Loucy (cell line): ENCODE measurements around the gene HRH3.

ENCODE experiments used
- H2AFZ ChIP-seq: fragments of 200-600 bp; sonication (generic); 2 replicates; pipeline ENCODE4 v1.6.0; 2016; ENCODE audit warnings: antibody characterized with exemption, mild to moderate bottlenecking, low read length, moderate library complexity
- H3F3A ChIP-seq: fragments of 200-600 bp; 2 replicates; pipeline ENCODE4 v1.6.0; 2016; ENCODE audit warnings: antibody characterized with exemption, low read depth, mild to moderate bottlenecking
- H3K27me3 ChIP-seq: fragments of 200-600 bp; sonication (generic); 2 replicates; pipeline ENCODE4 v1.6.1; 2014; ENCODE audit warnings: low read length, mild to moderate bottlenecking; ENCODE audit not compliant: insufficient read depth, poor library complexity, severe bottlenecking
- H3K36me3 ChIP-seq: fragments of 200-600 bp; sonication (generic); 2 replicates; pipeline ENCODE4 v1.6.1; 2016; ENCODE audit warnings: low read length; ENCODE audit not compliant: insufficient read depth
- H3K4me1 ChIP-seq: fragments of 200-600 bp; sonication (generic); 2 replicates; pipeline ENCODE4 v1.5.1; 2014; ENCODE audit warnings: low read length, mild to moderate bottlenecking; ENCODE audit not compliant: insufficient read depth, poor library complexity, severe bottlenecking
- H3K4me2 ChIP-seq: fragments of 200-600 bp; sonication (generic); 2 replicates; pipeline ENCODE4 v1.6.0; 2014; ENCODE audit warnings: antibody characterized with exemption, low read length, low read depth, mild to moderate bottlenecking; ENCODE audit not compliant: poor library complexity, severe bottlenecking
- H3K4me3 ChIP-seq: fragments of 200-600 bp; sonication (generic); 2 replicates; pipeline ENCODE4 v1.5.1; 2014; ENCODE audit warnings: low read length, mild to moderate bottlenecking, mixed read lengths; ENCODE audit not compliant: poor library complexity, severe bottlenecking
- H3K79me2 ChIP-seq: fragments of 200-600 bp; sonication (generic); 2 replicates; pipeline ENCODE4 v1.6.1; 2014; ENCODE audit warnings: low read length; ENCODE audit not compliant: insufficient read depth
- H3K9ac ChIP-seq: fragments of 200-600 bp; sonication (generic); 2 replicates; pipeline ENCODE4 v1.6.0; 2014; ENCODE audit warnings: mild to moderate bottlenecking, low read depth, low read length, moderate library complexity; ENCODE audit not compliant: poor library complexity, severe bottlenecking
- H3K9me2 ChIP-seq: fragments of 200-600 bp; sonication (generic); replicated peaks from 2 replicates; pipeline ENCODE4 v1.6.1; 2016; ENCODE audit warnings: low read depth, low read length, mixed read lengths
- H3K9me3 ChIP-seq: fragments of 200-600 bp; sonication (generic); 2 replicates; pipeline ENCODE4 v1.6.1; 2014; ENCODE audit warnings: mild to moderate bottlenecking, antibody characterized with exemption, low read length, low read depth; ENCODE audit not compliant: insufficient read depth
- H4K20me1 ChIP-seq: fragments of 200-600 bp; sonication (generic); 2 replicates; pipeline ENCODE4 v1.6.0; 2014; ENCODE audit warnings: antibody characterized with exemption, low read length, mild to moderate bottlenecking; ENCODE audit not compliant: insufficient read depth, poor library complexity, severe bottlenecking
- EZH2phosphoT487 ChIP-seq: fragments of 200-600 bp; IDR thresholded peaks from 2 replicates; pipeline ENCODE4 v1.6.1; 2018; ENCODE audit warnings: antibody characterized with exemption, mild to moderate bottlenecking, moderate library complexity, borderline replicate concordance
- TF ChIP-seq, protein P1 (sequence below): fragments of 200-600 bp; sonication (generic); conservative IDR thresholded peaks from 2 replicates; pipeline ENCODE4 v1.5.1; 2014; ENCODE audit warnings: mild to moderate bottlenecking, antibody characterized with exemption, low read length

Gene HRH3

DNA sequence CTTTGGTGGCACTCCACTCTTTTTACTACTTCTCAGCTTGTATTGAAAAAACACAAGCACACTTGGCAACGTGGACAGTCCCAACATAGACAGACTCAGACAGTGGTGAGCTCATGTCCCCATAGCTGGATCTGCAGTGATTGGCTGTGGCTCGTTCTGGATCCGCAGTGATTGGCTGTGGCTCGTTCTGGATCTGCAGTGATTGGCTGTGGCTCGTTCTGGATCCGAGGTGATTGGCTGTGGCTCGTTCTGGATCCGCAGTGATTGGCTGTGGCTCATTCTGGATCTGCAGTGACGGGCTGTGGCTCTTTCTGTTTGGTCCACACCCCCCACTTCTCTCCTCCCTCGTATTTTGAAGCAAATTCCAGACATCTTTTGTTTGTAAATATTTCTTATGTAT, 46.3 kb upstream of the HRH3 start:
- no peaks in the 10 kb centered on the region for H3F3A ChIP-seq
- no peaks in the 10 kb centered on the region for H3K79me2 ChIP-seq
- H3K9me2 ChIP-seq = no peaks in the 10 kb centered on the region
- H3K27me3 ChIP-seq = no peaks in the 10 kb centered on the region
- H4K20me1 ChIP-seq = no peaks in the 10 kb centered on the region
- no peaks in the 10 kb centered on the region for H3K9me3 ChIP-seq
- no peak overlapping the region for H3K4me2 ChIP-seq
- no peak overlapping the region for H2AFZ ChIP-seq
- no peak overlapping the region for H3K9ac ChIP-seq
- H3K4me1 ChIP-seq = no peaks in the 10 kb centered on the region
- TF ChIP-seq, protein P1, sequence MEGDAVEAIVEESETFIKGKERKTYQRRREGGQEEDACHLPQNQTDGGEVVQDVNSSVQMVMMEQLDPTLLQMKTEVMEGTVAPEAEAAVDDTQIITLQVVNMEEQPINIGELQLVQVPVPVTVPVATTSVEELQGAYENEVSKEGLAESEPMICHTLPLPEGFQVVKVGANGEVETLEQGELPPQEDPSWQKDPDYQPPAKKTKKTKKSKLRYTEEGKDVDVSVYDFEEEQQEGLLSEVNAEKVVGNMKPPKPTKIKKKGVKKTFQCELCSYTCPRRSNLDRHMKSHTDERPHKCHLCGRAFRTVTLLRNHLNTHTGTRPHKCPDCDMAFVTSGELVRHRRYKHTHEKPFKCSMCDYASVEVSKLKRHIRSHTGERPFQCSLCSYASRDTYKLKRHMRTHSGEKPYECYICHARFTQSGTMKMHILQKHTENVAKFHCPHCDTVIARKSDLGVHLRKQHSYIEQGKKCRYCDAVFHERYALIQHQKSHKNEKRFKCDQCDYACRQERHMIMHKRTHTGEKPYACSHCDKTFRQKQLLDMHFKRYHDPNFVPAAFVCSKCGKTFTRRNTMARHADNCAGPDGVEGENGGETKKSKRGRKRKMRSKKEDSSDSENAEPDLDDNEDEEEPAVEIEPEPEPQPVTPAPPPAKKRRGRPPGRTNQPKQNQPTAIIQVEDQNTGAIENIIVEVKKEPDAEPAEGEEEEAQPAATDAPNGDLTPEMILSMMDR = no peak
- TF ChIP-seq EZH2phosphoT487 = no peak
- peaks cover 72% of the 10 kb centered on the region for H3K36me3 ChIP-seq
- H3K4me3 ChIP-seq = no peak overlapping the region

DNA sequence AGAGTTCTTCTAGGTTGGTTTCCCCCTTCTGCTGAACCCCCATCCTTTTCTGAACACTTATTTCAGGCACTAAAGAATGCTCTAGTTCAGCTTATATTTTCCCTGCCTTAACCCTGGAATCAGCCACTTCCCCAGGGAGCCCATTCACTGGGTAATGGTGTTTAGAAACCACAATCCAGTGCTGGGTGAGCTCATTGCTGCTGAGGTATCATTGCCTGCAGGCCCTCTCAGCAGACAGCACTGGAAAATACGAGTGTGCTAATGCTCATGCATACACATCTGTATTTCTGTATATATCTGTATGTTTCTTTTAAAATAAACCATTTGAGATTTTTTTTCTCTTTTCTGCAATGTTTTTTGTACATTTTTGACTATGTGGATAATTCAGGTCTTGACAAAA, 45.3 kb upstream of the HRH3 start:
- no peaks in the 10 kb centered on the region for H3K79me2 ChIP-seq
- peaks cover 81% of the 10 kb centered on the region for H3K36me3 ChIP-seq

DNA sequence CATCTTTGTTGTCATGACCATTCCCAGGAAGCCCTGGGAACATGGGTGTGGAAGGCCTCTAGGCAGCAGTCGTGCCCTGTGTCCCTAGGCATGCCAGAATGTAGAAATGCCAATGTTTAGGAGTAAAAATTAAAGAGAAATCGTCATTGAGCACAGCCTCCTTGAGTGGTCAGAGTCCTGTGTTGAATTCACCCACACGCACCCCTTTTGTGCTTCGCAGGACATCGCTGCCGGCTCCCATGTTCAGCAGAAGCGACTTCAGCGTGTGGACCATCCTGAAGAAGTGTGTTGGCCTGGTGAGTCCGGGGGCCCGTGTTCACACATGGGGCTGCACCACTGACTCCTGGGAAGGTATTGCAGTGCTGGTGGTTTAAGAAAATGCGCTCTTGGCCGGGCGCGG, 43.3 kb upstream of the HRH3 start:
- Histone ChIP-seq H3K4me3 (no peak overlapping the region), H3F3A (no peaks in the 10 kb centered on the region), H3K4me1 (no peaks in the 10 kb centered on the region), H3K9me3 (no peaks in the 10 kb centered on the region), H3K36me3 (peaks cover 83% of the 10 kb centered on the region), H3K9me2 (no peaks in the 10 kb centered on the region), H3K9ac (no peak overlapping the region), H3K27me3 (no peaks in the 10 kb centered on the region), H3K79me2 (peaks cover 12% of the 10 kb centered on the region; the same call in 1 of the 2 replicates), H2AFZ (no peak overlapping the region), H3K4me2 (no peak overlapping the region), H4K20me1 (peaks cover 6% of the 10 kb centered on the region)
- TF ChIP-seq, protein P1 = no peak
- no peak for TF ChIP-seq EZH2phosphoT487

More for the DNA sequence above, 45.3 kb upstream of the HRH3 start:
- Histone ChIP-seq H3F3A (no peaks in the 10 kb centered on the region), H3K9me3 (no peaks in the 10 kb centered on the region), H3K27me3 (no peaks in the 10 kb centered on the region), H3K4me1 (no peaks in the 10 kb centered on the region), H3K9me2 (no peaks in the 10 kb centered on the region), H2AFZ (no peak overlapping the region), H3K4me2 (no peak overlapping the region), H4K20me1 (no peaks in the 10 kb centered on the region), H3K9ac (no peak overlapping the region), H3K4me3 (no peak overlapping the region)
- TF ChIP-seq EZH2phosphoT487 = no peak
- TF ChIP-seq, protein P1 = no peak
